Body of pancreas (tissue), 4 donors: ENCODE results near the gene DEFB112.

Experiments
- POLR2A ChIP-seq, 3 donors: fragments of 450-650 bp; IDR thresholded peaks; one replicate each; pipeline ENCODE4 v1.6.1; 2016; ENCODE audit warnings: antibody characterized with exemption in 3 of 3, mild to moderate bottlenecking in 2 of 3
- TF ChIP-seq, protein P1 (sequence below), 7 experiments: fragments of 450-650 bp in 4 of 7; fragments of 200-600 bp in 3 of 7; sonication (generic) in 3 of 7; IDR thresholded peaks; one replicate each; pipeline ENCODE4 v1.5.1; 2016 to 2019; ENCODE audit warnings: antibody characterized with exemption in 7 of 7

DNA sequence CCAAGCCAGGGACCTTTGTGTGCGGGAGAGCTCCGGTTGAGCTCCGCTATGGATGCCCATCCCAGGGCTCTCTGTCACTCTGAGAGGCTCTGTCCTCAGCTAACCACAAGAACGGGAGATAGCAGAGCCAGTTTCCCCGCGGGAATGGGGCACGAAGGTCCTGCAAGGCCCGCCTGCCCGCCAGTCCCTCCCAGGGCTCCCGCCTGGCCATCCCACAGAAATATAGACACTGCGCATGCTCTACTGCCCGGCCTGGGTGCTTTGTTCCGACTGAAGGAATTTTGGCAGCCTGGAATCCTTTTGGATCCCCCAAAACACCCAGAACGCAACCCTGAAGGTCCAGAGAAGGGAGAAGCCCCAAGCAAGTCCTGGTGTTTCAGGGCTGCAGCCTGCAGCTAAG lies 19.4 kb downstream of the DEFB112 start:
- TF ChIP-seq, protein P1, sequence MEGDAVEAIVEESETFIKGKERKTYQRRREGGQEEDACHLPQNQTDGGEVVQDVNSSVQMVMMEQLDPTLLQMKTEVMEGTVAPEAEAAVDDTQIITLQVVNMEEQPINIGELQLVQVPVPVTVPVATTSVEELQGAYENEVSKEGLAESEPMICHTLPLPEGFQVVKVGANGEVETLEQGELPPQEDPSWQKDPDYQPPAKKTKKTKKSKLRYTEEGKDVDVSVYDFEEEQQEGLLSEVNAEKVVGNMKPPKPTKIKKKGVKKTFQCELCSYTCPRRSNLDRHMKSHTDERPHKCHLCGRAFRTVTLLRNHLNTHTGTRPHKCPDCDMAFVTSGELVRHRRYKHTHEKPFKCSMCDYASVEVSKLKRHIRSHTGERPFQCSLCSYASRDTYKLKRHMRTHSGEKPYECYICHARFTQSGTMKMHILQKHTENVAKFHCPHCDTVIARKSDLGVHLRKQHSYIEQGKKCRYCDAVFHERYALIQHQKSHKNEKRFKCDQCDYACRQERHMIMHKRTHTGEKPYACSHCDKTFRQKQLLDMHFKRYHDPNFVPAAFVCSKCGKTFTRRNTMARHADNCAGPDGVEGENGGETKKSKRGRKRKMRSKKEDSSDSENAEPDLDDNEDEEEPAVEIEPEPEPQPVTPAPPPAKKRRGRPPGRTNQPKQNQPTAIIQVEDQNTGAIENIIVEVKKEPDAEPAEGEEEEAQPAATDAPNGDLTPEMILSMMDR (IDR thresholded peaks at IDR 0.05): no peak
- TF ChIP-seq POLR2A (IDR thresholded peaks at IDR 0.05): no peak
